Hepatocyte (in vitro differentiated cells): ENCODE results near the gene HNRNPDL. TPM values are rescaled to one million over a fixed set of nuclear protein-coding genes. Genes with fewer than 3 reads are reported as not detected.
"Not testable (repeated sequence)": the region's sequence is repeated elsewhere in the genome, so short reads cannot be mapped to it uniquely, and the experiment has no call there.

Experiments used
- DNase-seq: peaks from one replicate; pipeline ENCODE4 v3.0.0-alpha.2; 2016; ENCODE audit warnings: low spot score
- H2AFZ ChIP-seq: fragments of 200-600 bp; sonication (generic); 2 replicates; pipeline ENCODE4 v1.6.0; 2016; ENCODE audit warnings: antibody characterized with exemption, mild to moderate bottlenecking
- H3K27ac ChIP-seq: fragments of 200-600 bp; sonication (generic); 2 replicates; pipeline ENCODE4 v1.5.1; 2016; ENCODE audit warnings: mild to moderate bottlenecking
- H3K27me3 ChIP-seq: fragments of 200-600 bp; sonication (generic); 2 replicates; pipeline ENCODE4 v1.6.1; 2016
- H3K36me3 ChIP-seq: fragments of 200-600 bp; sonication (generic); replicated peaks from 2 replicates; pipeline ENCODE4 v1.5.1; 2016; ENCODE audit warnings: low read depth; ENCODE audit not compliant: insufficient read depth
- H3K4me1 ChIP-seq: fragments of 200-600 bp; sonication (generic); 2 replicates; pipeline ENCODE4 v1.5.1; 2016; ENCODE audit warnings: mild to moderate bottlenecking, moderate library complexity; ENCODE audit not compliant: insufficient read depth
- H3K4me2 ChIP-seq: fragments of 200-600 bp; sonication (generic); 2 replicates; pipeline ENCODE4 v1.6.0; 2016
- H3K4me3 ChIP-seq: fragments of 200-600 bp; sonication (generic); 2 replicates; pipeline ENCODE4 v1.5.1; 2016; ENCODE audit warnings: mild to moderate bottlenecking
- H3K79me2 ChIP-seq: fragments of 200-600 bp; sonication (generic); 2 replicates; pipeline ENCODE4 v1.6.0; 2017; ENCODE audit warnings: mild to moderate bottlenecking
- H3K9me2 ChIP-seq: fragments of 200-600 bp; sonication (generic); replicated peaks from 2 replicates; pipeline ENCODE4 v1.6.0; 2017; ENCODE audit warnings: mild to moderate bottlenecking; ENCODE audit not compliant: insufficient read depth
- H3K9me3 ChIP-seq: fragments of 200-600 bp; sonication (generic); 2 replicates; pipeline ENCODE4 v1.5.1; 2016; ENCODE audit warnings: low read depth, mild to moderate bottlenecking
- H4K20me1 ChIP-seq: fragments of 200-600 bp; sonication (generic); 2 replicates; pipeline ENCODE4 v1.6.0; 2016; ENCODE audit warnings: mild to moderate bottlenecking; ENCODE audit not compliant: insufficient read depth, poor library complexity, severe bottlenecking
- CTCF ChIP-seq: fragments of 200-600 bp; sonication (generic); IDR thresholded peaks from 2 replicates; pipeline ENCODE4 v1.5.1; 2016; ENCODE audit warnings: antibody characterized with exemption, mild to moderate bottlenecking; ENCODE audit not compliant: poor library complexity
- EZH2 ChIP-seq: fragments of 200-600 bp; sonication (generic); IDR thresholded peaks from 2 replicates; pipeline ENCODE4 v1.6.1; 2016; ENCODE audit warnings: antibody characterized with exemption, mild to moderate bottlenecking, borderline replicate concordance
- EZH2phosphoT487 ChIP-seq: fragments of 200-600 bp; sonication (generic); IDR thresholded peaks from one replicate; pipeline ENCODE4 v1.6.1; 2018; ENCODE audit warnings: antibody characterized with exemption, mild to moderate bottlenecking, low read depth, moderate library complexity; ENCODE audit not compliant: unreplicated experiment, severe bottlenecking
- WGBS: methylation state at CpG from one replicate; pipeline ENCODE4 v1.1.6; 2016; ENCODE audit warnings: low lambda C conversion rate; ENCODE audit errors: missing lambda C conversion rate; 5-methylcytosine and 5-hydroxymethylcytosine counted together
- polyA plus RNA-seq: library from polyadenylated mRNA; unstranded; fragments of >200 nt; fragmentation: Nextera tagmentation; extraction: Ambion mirVana; gene quantifications from 2 replicates; pipeline ENCODE4 v1.2.1, GENCODE V29; 2016
- total RNA-seq: library from RNA; depleted of rRNA; stranded (reverse); fragments of >200 nt; gene quantifications from 2 replicates; pipeline ENCODE4 v1.2.3, GENCODE V29; 2014

HNRNPDL gene
- total RNA-seq (268 and 272 TPM in 2 replicates), polyA plus RNA-seq (170 and 187 TPM in 2 replicates)

GRCh38 chr4:82430193-82430963 lies at the start of gene HNRNPDL, which contains the start of gene ENOPH1:
Gene HNRNPDL (minus strand): TSS chr4:82430462. CDS start chr4:82429690, 772 bp downstream.
Gene ENOPH1 (plus strand): TSS chr4:82430590. CDS start chr4:82430830, 240 bp downstream.
- no peak for TF ChIP-seq CTCF
- 2% methylated on average over 50 of the region's 83 CpGs for WGBS
- peaks cover 83% of the 10 kb centered on the region for H3K79me2 ChIP-seq
- H3K27me3 ChIP-seq: no peaks in the 10 kb centered on the region
- no peaks in the 10 kb centered on the region for H3K36me3 ChIP-seq
- no peaks in the 10 kb centered on the region for H3K9me3 ChIP-seq
- peak within 1 kb of the TSS; percentile 83 for H3K4me2 ChIP-seq
- peaks cover 52% of the 10 kb centered on the region for H4K20me1 ChIP-seq
- H3K27ac ChIP-seq: peak within 1 kb of the TSS; percentile 99
- H3K4me3 ChIP-seq: peak within 1 kb of the TSS; percentile 87
- no peaks in the 10 kb centered on the region for H3K9me2 ChIP-seq
- DNase-seq: peak; percentile 99
- H3K4me1 ChIP-seq: peaks cover 13% of the 10 kb centered on the region
- H2AFZ ChIP-seq: peak within 1 kb of the TSS; percentile 90

- Histone ChIP-seq H3K27ac (no peak overlapping the region), H3K4me3 (no peak overlapping the region), H3K79me2 (no peaks in the 10 kb centered on the region), H3K9me2 (no peaks in the 10 kb centered on the region), H3K4me2 (no peak overlapping the region), H2AFZ (no peak overlapping the region), H3K36me3 (no peaks in the 10 kb centered on the region), H4K20me1 (no peaks in the 10 kb centered on the region), H3K27me3 (no peaks in the 10 kb centered on the region), H3K4me1 (no peaks in the 10 kb centered on the region), H3K9me3 (no peaks in the 10 kb centered on the region)
- TF ChIP-seq CTCF: no peak
- TF ChIP-seq EZH2phosphoT487: no peak
- TF ChIP-seq EZH2: no peak
- WGBS: 96% methylated on average over 14 of the region's 14 CpGs
- no peak for DNase-seq
Observed at GRCh38 chr4:82479562-82479961, 49.3 kb upstream of the HNRNPDL start.

GRCh38 chr4:82477469-82477868 lies 47.2 kb upstream of the HNRNPDL start:
- not testable (repeated sequence) for H3K4me1 ChIP-seq, H3K4me2 ChIP-seq, DNase-seq, H3K27me3 ChIP-seq, H3K27ac ChIP-seq, H3K79me2 ChIP-seq, H3K36me3 ChIP-seq, H4K20me1 ChIP-seq, H3K4me3 ChIP-seq, H3K9me2 ChIP-seq, H3K9me3 ChIP-seq, H2AFZ ChIP-seq
- 78% methylated on average over 9 of the region's 9 CpGs for WGBS

- H3K4me2 ChIP-seq, H3K27me3 ChIP-seq, H3K27ac ChIP-seq, DNase-seq, H3K4me1 ChIP-seq, H2AFZ ChIP-seq, H3K4me3 ChIP-seq, H3K9me3 ChIP-seq, H4K20me1 ChIP-seq, H3K9me2 ChIP-seq, H3K36me3 ChIP-seq, H3K79me2 ChIP-seq: not testable (repeated sequence)
- WGBS: 91% methylated on average over 7 of the region's 7 CpGs
Observed at GRCh38 chr4:82475931-82476330, 45.7 kb upstream of the HNRNPDL start.
